ENCODE results near the gene TMED1.
"Not testable (repeated sequence)": the region's sequence is repeated elsewhere in the genome, so short reads cannot be mapped to it uniquely, and the experiment has no call there.

Gene TMED1

DNA sequence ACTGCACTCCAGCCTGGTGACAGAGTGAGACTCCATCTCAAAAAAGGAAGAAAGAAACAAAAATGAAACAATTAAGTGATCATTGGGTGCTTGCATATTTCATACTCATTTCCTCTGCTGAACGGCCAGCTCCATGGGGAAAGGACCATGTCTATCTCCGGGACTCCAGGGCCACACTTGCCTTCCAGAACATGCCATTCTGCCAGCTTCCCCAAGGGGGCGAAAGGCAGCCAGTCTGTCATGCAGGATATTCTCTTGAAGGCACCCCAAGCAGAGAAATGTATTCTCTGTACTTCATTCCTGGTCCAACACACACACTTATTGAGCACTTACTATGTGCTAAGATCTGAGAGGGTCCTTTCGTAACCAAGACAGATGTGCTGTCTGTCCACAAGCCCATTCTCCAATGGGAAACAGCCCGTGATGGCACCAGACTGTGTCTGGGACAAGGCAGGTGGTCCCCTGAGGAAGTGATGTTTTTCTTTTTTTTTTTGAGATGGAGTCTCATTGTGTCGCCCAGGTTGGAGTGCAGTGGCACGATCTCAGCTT lies 25.2 kb upstream of the TMED1 start:
- DNase-seq, result no peak

- no peak for DNase-seq
Measured at GRCh38 chr19:10858204-10858828, 22.3 kb upstream of the TMED1 start.

- DNase-seq, result not testable (repeated sequence)
Measured at GRCh38 chr19:10856899-10857298, 20.9 kb upstream of the TMED1 start.

DNA sequence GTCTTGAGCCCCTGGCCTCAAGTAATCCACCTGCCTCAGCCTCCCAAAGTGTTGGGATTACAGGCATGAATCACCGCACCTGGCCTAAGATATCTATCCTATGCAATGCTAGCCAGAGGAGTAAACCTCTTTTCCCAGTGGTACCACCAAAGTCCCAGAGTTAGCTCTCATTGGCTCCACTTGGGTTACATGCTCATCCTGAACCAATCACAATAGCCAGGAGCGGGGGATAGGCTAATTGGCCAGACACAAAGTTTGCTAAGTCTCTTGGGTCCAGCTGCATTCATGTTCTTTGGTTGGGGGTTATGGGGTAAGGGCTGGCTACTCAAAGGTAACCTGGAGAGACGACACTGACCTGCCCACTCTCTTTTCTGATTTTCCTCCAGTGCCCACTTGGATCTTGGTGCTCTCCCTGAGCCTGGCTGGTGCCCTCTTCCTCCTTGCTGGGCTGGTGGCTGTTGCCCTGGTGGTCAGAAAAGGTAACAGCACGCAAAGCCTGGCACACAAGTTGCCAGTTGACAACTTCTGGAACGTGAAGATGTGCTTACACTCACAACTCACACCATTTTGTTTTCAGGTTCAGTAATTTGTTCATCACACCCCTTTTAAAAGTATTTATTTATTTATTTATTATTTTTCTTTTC lies 20.0 kb upstream of the TMED1 start:
- no peak for DNase-seq

DNA sequence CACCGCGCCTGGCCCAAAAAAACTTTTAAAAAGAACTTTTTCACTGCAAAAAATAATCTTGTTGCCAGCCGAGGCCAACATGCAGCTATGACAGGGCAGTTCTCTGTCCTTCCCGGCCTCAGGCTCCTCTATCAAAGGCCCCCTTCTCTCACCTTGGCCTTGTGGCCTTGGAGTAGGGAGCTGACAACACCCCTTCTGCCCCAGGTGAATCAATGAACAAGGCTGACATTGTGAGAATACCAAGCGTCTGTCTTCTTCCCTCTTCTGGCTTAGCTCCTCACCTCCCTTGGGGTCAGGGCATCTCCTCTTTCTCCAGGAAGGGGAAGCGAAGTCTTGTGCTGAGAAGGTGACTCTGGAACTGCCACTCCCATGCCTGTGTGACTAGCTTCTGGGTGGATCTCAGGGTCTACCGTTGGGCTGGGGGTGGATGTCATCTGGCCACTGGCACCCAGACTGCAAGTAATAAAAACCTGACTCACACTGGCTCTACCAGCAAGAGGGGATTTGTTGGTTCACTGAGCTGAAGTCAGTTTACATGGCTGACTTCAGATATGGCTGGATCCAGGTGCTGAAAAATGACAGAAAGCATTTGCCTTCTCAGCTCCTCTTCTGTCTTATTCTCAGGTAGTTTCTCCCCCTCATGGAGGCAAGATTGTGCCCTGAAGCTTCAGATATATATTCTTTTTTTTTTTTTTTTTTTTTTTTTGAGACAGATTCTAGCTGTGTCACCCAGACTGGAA lies 18.5 kb upstream of the TMED1 start:
- DNase-seq, result no peak

DNA sequence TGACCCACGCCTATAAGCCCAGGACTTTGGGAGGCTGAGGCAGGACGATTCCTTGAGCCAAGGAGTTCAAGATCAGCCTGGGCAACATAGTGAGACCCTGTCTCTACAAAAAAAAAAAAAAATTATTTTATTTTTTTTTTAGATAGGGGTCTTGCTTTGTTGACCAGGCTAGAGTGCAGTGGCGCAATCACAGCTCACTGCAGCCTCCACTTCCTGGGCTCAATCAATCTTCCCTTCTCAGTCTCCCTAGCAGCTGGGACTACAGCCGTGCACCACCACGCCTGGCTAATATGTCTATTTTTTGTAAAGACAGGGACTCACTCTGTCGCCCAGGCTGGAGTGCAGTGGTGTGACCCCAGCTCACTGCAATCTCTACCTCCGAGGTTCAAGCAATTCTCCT lies 16.9 kb upstream of the TMED1 start:
- DNase-seq, result no peak

- no peak for DNase-seq
Measured at GRCh38 chr19:10852098-10852800, 16.2 kb upstream of the TMED1 start.

DNA sequence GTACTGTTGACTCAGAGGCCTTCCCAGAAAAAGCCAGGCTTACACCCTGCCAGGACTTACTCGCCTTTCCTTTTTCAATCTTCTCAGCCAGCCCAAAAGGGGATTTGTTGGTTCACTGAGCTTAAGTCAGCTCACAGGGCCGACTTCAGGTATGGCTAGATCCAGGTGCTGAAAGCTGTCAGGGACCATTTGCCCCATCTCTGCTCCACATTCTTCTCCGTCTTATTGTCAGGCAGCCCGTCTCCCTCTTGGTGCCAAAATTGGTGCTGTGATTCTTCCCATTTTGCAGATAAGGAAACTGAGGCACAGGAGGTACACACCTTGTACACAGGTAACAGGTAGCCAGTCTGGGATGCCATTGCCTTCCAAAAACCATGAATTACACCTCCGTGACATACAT lies 14.6 kb upstream of the TMED1 start:
- DNase-seq, result no peak

DNA sequence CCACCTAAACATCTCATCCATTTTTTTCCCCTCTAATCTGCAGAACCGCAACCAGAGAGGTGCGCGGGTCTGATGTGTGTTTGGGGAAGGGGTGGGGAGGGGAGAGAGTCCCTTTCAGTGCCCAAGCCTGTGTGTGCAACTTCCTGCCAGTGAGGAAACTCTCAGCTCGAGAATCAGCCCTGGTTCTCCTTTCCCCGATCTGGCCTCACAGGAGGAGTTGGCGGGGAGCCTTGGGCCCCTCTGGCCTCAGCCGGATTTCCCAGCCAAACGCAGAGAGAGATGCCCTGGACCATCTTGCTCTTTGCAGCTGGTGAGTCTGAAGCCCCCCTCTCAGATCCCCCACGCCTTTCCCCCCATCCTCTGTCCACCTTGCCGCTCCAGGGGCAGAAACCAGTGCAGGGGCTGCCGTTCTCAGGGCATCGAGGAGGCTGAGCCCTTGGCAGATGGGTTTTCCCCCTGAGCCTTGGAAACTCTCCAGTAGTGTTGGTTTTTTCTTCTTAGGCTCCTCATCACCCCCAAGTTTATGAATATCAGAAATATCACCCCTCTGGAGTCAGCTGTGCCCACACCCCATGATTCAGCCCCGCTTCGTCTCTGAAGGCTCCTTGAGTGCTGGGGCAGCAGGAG lies 12.3 kb upstream of the TMED1 start, which contains the start of gene C19orf38:
C19orf38 (plus strand) TSS at position 186 of the 627 bp plus-strand sequence; CDS start at position 280, 94 bp downstream.
- DNase-seq, result no peak

GRCh38 chr19:10846500-10847202 lies 10.6 kb upstream of the TMED1 start:
- no peak for DNase-seq

DNA sequence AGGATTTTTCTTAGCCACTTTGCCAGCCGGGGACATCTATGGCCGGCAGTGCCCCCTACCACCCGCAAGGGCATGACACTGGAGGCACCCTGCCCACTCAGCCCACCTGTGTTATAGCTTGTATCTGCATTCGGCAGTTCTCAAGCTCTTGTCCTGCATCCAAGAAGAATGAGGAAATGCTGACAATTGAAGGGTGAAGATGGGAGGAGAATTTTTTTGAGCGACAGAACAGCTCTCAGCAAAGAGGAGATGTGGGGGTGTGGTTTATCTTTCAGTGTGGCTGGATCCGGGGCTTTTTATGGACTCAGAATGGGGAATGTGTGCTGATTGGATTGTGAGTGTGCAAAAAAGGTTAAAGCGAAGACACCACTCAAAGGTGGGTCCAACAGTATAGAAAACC lies 6.8 kb upstream of the TMED1 start:
- no peak for DNase-seq

DNA sequence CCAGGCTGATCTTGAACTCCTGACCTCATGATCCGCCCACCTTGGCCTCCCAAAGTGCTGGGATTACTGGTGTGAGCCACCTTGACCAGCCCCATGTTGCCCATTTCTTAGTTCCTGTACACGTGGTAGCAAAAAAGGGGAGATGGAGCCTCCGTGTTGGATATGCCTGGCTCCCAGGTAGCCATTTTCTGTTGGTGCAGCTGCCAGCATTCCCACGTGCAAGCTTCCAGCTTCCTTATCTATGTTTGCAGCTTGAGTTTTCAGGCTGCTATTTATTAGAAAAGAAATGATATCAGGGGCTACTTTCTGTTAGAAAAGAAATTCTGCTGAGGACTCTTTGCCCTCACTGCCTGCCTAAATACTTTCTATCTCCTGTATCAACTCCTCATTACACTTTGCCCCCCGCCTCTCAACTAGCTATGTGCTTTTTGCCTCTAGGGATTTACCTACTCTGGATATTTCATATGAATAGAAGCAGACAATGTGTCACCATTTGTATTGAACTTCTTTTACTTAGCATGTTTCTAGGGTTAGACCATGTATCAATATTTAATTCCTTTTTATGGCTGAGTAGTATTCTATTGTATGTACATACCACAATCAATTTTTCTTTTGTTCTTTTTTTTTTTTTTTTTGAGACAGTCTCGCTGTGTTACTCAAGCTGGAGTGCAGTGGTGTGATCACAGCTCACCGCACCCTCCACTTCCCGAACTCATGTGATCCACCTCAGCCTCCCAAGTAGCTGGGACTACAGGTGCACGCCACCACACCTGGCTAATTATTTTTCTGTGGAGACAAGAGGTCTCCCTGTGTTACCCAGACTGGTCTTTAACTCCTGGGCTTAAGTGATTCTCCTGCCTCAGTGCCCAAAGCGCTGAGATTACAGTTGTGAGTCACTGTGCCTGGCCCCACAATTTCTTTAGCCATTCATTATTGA lies 3.4 kb upstream of the TMED1 start:
- DNase-seq, result no peak

DNA sequence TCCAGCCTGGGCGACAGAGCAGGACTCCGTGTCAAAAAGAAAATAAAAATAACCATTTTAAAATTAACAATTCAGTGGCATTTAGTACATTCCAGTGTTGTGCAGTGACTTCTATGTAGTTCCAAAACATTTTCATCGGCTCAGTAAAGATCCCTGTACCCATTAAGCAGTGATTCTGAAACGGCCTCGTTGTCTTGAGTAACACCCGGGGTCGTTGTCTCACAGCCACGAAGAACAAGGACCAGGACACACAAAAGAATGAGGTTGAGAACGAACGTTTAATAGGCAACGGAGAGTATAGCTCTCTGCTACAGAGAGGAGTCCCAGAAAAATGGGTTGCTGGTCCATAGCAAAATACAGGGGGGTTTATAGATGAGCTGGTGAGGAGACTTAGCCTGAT lies 2.4 kb upstream of the TMED1 start:
- no peak for DNase-seq

- DNase-seq, result not testable (repeated sequence)
Measured at GRCh38 chr19:10837649-10838048, 1.6 kb upstream of the TMED1 start.

- DNase-seq, result peak; percentile 76
Measured at GRCh38 chr19:10836479-10837330, 693 bp upstream of the TMED1 start.

- DNase-seq, result no peak
Measured at GRCh38 chr19:10835089-10835753, 791 bp downstream of the TMED1 start.

DNA sequence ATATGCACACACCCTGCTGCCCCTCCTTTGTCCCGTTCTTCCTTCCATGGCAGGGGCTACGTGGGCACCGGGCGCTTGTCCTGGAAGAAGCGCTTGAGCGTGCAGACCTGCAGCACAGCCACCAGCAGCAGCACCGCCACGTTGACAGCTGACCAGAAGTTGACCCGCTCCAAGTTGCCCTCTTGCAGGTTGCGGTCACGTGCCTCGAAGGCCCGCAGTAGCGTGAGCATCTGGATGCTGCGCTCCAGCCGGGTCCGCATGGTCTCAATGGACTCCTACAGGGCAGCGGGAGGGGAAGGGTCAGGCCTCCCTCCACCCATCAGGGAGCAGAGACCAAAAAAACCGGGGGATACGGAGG lies 3.1 kb downstream of the TMED1 start:
- no peak for DNase-seq

- no peak for DNase-seq
Measured at GRCh38 chr19:10831987-10832938, 3.7 kb downstream of the TMED1 start.
